ENCODE results near the gene MIAT. TPM values are rescaled to one million over a fixed set of nuclear protein-coding genes. Genes with fewer than 3 reads are reported as not detected.
"Not testable (repeated sequence)": the region's sequence is repeated elsewhere in the genome, so short reads cannot be mapped to it uniquely, and the experiment has no call there.

MIAT gene
- polyA plus RNA-seq (ENCODE audit: insufficient read length in 3 of 3) = under 1 TPM; 0.32 to 0.50 (median 0.35) TPM

- DNase-seq (ENCODE audit: low read depth in 3 of 3, low spot score in 2 of 3) = no peak
Observed at GRCh38 chr22:26656891-26657851, at the start of gene MIAT. TSS of gene MIAT (plus strand) at chr22:26657588.

- DNase-seq (ENCODE audit: low read depth in 3 of 3, low spot score in 2 of 3) = no peak
Observed at GRCh38 chr22:26608129-26608528, 49.3 kb upstream of the MIAT start.

DNA sequence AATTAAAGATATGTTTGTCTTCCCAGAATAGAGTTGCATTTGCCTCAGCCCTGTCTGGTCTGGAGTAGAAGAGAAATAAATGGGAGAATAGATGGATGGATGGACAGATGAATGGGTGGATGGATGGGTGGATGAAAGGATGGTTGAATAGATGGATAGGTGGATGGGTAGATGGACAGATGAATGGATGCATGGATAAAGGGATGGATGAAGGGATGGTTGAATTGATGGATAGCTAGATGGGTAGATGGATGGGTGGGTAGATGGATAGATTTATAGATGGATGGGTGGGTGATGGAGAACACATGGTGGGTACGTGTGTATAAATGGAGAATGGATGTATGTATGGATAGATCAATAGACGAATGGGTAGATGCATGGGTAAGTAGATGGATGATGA is 48.1 kb upstream of the MIAT start:
- no peak for DNase-seq (ENCODE audit: low read depth in 3 of 3, low spot score in 2 of 3)

GRCh38 chr22:26610072-26610958 is 47.1 kb upstream of the MIAT start:
- DNase-seq (ENCODE audit: low read depth in 3 of 3, low spot score in 2 of 3) = no peak

GRCh38 chr22:26610996-26611395 is 46.4 kb upstream of the MIAT start:
- no peak for DNase-seq (ENCODE audit: low read depth in 3 of 3, low spot score in 2 of 3)

DNA sequence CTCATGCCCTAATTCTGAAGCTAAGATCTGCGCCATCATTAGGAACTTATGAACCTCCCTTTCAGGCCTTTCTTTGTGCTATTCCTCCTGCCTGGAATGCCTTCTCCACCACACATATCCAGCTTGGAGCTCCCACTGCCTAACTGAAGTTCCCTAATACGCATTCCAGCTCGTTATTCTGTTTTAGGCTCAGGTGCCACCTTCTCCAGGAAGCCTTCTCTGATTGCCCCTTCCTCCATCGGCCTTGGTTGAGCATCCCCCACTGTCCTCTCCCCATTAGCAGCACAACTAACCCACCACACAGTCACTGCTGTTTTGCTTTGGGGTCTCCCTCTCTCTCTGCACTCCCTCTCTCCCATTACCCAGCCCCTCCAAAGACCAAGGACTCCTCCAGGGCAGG is 44.7 kb upstream of the MIAT start:
- no peak for DNase-seq (ENCODE audit: low read depth in 3 of 3, low spot score in 2 of 3)

GRCh38 chr22:26613753-26614152 is 43.6 kb upstream of the MIAT start:
- DNase-seq (ENCODE audit: low read depth in 3 of 3, low spot score in 2 of 3) = not testable (repeated sequence)

GRCh38 chr22:26614322-26614721 is 43.1 kb upstream of the MIAT start:
- DNase-seq (ENCODE audit: low read depth in 3 of 3, low spot score in 2 of 3) = no peak

DNA sequence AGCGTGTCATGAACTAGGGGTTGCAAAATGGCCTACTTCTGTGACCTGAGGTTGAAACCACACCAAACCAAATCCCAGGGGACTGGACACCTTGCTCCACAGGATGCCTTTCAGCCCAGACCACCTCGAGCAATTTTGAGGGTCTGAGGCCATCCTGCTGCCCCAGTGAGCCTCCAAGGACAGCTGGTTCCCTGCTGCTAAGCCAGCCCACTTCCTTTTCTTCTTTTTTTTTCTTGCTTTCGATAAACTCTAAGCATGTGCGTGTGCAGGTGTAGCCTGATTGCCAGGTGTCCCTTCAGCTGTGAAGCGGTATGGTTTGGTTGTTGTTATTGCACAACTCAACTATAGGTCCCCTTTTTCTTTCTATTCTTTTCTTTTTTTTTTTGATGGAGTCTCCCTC is 42.2 kb upstream of the MIAT start:
- no peak for DNase-seq (ENCODE audit: low read depth in 3 of 3, low spot score in 2 of 3)

DNA sequence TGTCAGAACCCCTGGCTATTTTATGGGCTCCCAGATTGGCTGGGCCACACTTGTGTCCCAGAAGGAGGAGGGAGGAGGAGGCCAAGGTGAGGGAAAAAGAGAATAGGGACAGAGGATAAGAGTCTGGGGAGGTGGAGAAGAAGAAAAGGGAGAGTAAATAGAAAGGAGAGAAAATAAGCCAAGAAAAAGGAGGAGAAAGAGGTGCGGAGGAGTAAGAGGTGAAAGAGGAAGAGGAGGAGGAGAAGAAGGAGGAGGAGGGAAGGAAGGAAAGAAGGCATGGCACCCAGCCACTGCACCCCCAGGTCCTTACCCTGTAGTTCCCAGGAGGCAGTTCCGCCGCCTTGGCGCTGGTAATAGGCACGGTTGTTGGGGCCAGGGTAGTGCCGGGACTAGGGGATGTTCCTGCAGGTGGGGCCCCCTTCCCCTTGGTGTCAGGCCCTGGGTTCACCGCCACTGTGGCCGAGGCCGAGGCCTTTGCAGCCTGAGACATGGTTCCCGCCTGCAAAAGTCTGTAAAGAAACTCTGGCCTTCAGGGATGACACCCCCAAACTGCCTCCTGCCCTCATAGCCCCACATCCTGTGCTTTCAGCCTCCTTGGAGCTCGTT is 41.5 kb upstream of the MIAT start:
- no peak for DNase-seq (ENCODE audit: low read depth in 3 of 3, low spot score in 2 of 3)

- no peak for DNase-seq (ENCODE audit: low read depth in 3 of 3, low spot score in 2 of 3)
Observed at GRCh38 chr22:26616650-26617049, 40.7 kb upstream of the MIAT start.

- no peak for DNase-seq (ENCODE audit: low read depth in 3 of 3, low spot score in 2 of 3)
Observed at GRCh38 chr22:26617271-26618199, 39.9 kb upstream of the MIAT start, which contains the start of gene CRYBB1. TSS of gene CRYBB1 (minus strand) at chr22:26618027. CDS start at chr22:26616319, 1,708 bp downstream.

GRCh38 chr22:26618455-26618854 is 38.9 kb upstream of the MIAT start:
- no peak for DNase-seq (ENCODE audit: low read depth in 3 of 3, low spot score in 2 of 3)

- DNase-seq (ENCODE audit: low read depth in 3 of 3, low spot score in 2 of 3) = no peak
Observed at GRCh38 chr22:26619510-26619909, 37.9 kb upstream of the MIAT start.

DNA sequence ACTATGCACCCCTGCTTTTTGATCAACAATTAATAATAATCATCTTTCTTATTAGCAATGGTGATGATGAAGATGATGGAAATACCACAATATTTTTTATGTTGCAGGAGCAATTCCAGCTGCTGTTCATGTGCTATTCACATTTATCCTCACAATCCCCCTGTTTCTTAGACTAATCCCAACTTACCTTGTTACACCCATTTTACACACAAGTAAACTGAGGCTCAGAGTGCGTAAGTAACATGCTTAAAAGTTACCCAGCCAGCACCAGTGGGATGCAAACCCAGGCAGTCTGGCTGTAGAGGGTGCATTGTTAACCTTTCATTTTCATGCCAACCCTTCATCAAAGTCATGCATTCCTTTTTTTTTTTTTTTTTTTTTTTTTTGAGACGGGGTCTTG is 37.2 kb upstream of the MIAT start:
- DNase-seq (ENCODE audit: low read depth in 3 of 3, low spot score in 2 of 3) = no peak

DNA sequence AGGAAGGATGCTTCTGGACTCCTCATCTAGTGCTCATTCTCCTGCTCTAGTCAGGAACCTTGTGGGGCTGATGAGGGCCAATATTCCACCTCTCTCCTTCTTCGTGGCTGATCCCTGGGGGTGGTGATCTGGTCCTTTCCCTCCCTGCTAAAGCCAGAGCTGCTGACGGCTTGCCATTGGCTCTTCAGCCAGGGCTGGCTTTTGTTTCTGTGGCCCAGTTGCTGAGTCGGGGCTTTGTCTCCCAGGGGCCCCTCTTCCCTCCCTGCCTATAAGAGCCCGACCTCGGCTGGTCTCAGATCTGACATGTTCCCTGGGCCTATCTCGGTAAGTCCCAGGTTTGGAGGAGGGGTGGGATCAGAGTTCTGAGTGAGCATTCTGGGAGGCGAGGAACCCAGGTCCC is 35.7 kb upstream of the MIAT start, which contains the start of gene CRYBA4:
CRYBA4 (plus strand) TSS at position 301 of the 400 bp plus-strand sequence. CDS start 634 bp downstream, outside the sequence.
- DNase-seq (ENCODE audit: low read depth in 3 of 3, low spot score in 2 of 3) = no peak

- no peak for DNase-seq (ENCODE audit: low read depth in 3 of 3, low spot score in 2 of 3)
Observed at GRCh38 chr22:26623984-26624383, 33.4 kb upstream of the MIAT start.

DNA sequence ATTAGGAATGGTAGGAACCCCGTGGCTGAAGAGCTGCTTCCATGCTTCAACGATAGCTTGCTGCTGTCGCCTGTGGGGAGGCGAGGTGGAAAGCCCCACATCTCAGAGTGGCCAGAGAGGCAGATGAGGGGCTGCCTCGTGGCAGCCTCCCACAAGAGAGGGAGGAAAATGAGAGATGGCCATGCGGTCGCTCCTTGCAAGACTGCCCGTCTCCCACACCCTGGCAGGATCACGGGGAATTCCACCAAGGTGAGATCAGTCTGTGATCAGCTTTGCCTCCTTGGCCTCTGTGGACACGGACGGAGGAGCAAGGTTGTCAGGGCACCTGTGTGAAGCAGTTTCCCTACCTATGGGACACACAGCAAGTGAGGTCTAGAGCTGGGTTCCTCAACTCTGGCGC is 32.6 kb upstream of the MIAT start:
- DNase-seq (ENCODE audit: low read depth in 3 of 3, low spot score in 2 of 3) = no peak

GRCh38 chr22:26629988-26630761 is 27.2 kb upstream of the MIAT start:
- DNase-seq (ENCODE audit: low read depth in 3 of 3, low spot score in 2 of 3) = no peak
